ENCODE measurements around the gene C6orf47. TPM values are rescaled to one million over a fixed set of nuclear protein-coding genes. Genes with fewer than 3 reads are reported as not detected.

C6orf47 gene
- total and polyA plus RNA-seq, 10 of the 15 experiments (the other 5 are each of a cell fraction or from before 2014, with no cell fraction given): 0.16 to 20.4 (median 17.3) TPM; not detected in 1

- ATAC-seq (peak; percentile 22; the same call in 2 of the 3 replicates), FAIRE-seq (no peak), DNase-seq (ENCODE audit: low read depth, low spot score) (no peak)
- Histone ChIP-seq H3K4me2 (ENCODE audit: control insufficient read depth, insufficient read depth) (no peak overlapping the region), H3K79me2 (ENCODE audit: control insufficient read depth, insufficient read depth, low read length) (peaks cover 14% of the 10 kb centered on the region), H3K9me3 (replicated peaks; ENCODE audit: control insufficient read depth, insufficient read depth, low read length) (no peaks in the 10 kb centered on the region), H3K4me1 (ENCODE audit: control insufficient read depth, insufficient read depth, low read length) (peaks cover 9% of the 10 kb centered on the region; the same call in 1 of the 2 replicates), H3K27ac (ENCODE audit: control insufficient read depth, insufficient read depth) (no peak overlapping the region), H3K36me3 (ENCODE audit: control insufficient read depth in 2 of 2, insufficient read depth in 2 of 2, low read length in 1 of 2) (peaks cover 8 to 16% of the 10 kb centered on the region in 2 experiments), H3K4me3 (no peak overlapping the region), H3K27me3 (replicated peaks in 1 of 2; ENCODE audit: control insufficient read depth in 2 of 2, insufficient read depth in 2 of 2, low read length in 1 of 2) (no peaks in the 10 kb centered on the region), H3K9ac (ENCODE audit: control insufficient read depth, insufficient read depth, low read length) (no peak overlapping the region), H2AFZ (ENCODE audit: control insufficient read depth, low read depth, low read length) (no peak overlapping the region), H4K20me1 (ENCODE audit: control insufficient read depth, insufficient read depth) (no peaks in the 10 kb centered on the region)
- intact Hi-C loops (cut with micrococcal nuclease; ENCODE audit: unreplicated experiment) (no loop called here), in situ Hi-C loops (cut with MboI) (no loop called here)
- 16% methylated on average over 3 of the region's 3 CpGs for WGBS (ENCODE audit: insufficient coverage, insufficient replicate concordance, low lambda C conversion rate, missing lambda C conversion rate)
- ChIA-PET POLR2A (interaction anchor here (0.7 kb wide), 1 partner anchor 33 kb away, joined by 3 read pairs; no protein-coding TSS in a partner anchor), RAD21 (ENCODE audit: unreplicated experiment) (interaction anchor here (0.6 kb wide), 1 partner anchor 191 kb away, joined by 4 read pairs; no protein-coding TSS in a partner anchor), SMC1A (ENCODE audit: uncharacterized antibody, unreplicated experiment) (no interaction called here), CTCF (interaction anchor here (0.7 to 2.7 kb wide), 2 partner anchors 72 to 197 kb away, joined by 3 to 8 read pairs; no protein-coding TSS in a partner anchor)
- TSS peak; percentile 20 for BruUV-seq (replicated peaks)
- TF ChIP-seq, protein P1, sequence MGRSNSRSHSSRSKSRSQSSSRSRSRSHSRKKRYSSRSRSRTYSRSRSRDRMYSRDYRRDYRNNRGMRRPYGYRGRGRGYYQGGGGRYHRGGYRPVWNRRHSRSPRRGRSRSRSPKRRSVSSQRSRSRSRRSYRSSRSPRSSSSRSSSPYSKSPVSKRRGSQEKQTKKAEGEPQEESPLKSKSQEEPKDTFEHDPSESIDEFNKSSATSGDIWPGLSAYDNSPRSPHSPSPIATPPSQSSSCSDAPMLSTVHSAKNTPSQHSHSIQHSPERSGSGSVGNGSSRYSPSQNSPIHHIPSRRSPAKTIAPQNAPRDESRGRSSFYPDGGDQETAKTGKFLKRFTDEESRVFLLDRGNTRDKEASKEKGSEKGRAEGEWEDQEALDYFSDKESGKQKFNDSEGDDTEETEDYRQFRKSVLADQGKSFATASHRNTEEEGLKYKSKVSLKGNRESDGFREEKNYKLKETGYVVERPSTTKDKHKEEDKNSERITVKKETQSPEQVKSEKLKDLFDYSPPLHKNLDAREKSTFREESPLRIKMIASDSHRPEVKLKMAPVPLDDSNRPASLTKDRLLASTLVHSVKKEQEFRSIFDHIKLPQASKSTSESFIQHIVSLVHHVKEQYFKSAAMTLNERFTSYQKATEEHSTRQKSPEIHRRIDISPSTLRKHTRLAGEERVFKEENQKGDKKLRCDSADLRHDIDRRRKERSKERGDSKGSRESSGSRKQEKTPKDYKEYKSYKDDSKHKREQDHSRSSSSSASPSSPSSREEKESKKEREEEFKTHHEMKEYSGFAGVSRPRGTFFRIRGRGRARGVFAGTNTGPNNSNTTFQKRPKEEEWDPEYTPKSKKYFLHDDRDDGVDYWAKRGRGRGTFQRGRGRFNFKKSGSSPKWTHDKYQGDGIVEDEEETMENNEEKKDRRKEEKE (IDR thresholded peaks at IDR 0.05): no peak
- TF ChIP-seq IKZF2 (IDR thresholded peaks at IDR 0.05): no peak
- no peak for TF ChIP-seq NBN (IDR thresholded peaks at IDR 0.05)
- TF ChIP-seq MYC (IDR thresholded peaks at IDR 0.05; ENCODE audit: insufficient read depth, insufficient read length, insufficient replicate concordance, low read length, severe bottlenecking): no peak
- TF ChIP-seq CEBPB (IDR thresholded peaks at IDR 0.05; ENCODE audit: borderline replicate concordance in 1 of 2, low read depth in 2 of 2, low read length in 2 of 2): no peak
- TF ChIP-seq SP1 (IDR thresholded peaks at IDR 0.05; ENCODE audit: low read depth, low read length): no peak
- TF ChIP-seq IKZF1 (conservative IDR thresholded peaks at IDR 0.05): no peak
- TF ChIP-seq, protein P2, sequence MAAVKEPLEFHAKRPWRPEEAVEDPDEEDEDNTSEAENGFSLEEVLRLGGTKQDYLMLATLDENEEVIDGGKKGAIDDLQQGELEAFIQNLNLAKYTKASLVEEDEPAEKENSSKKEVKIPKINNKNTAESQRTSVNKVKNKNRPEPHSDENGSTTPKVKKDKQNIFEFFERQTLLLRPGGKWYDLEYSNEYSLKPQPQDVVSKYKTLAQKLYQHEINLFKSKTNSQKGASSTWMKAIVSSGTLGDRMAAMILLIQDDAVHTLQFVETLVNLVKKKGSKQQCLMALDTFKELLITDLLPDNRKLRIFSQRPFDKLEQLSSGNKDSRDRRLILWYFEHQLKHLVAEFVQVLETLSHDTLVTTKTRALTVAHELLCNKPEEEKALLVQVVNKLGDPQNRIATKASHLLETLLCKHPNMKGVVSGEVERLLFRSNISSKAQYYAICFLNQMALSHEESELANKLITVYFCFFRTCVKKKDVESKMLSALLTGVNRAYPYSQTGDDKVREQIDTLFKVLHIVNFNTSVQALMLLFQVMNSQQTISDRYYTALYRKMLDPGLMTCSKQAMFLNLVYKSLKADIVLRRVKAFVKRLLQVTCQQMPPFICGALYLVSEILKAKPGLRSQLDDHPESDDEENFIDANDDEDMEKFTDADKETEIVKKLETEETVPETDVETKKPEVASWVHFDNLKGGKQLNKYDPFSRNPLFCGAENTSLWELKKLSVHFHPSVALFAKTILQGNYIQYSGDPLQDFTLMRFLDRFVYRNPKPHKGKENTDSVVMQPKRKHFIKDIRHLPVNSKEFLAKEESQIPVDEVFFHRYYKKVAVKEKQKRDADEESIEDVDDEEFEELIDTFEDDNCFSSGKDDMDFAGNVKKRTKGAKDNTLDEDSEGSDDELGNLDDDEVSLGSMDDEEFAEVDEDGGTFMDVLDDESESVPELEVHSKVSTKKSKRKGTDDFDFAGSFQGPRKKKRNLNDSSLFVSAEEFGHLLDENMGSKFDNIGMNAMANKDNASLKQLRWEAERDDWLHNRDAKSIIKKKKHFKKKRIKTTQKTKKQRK (IDR thresholded peaks at IDR 0.05; ENCODE audit: low read depth, low read length): no peak
- no peak for TF ChIP-seq ESRRA (IDR thresholded peaks at IDR 0.05; ENCODE audit: low read length)
- TF ChIP-seq NRF1 (conservative IDR thresholded peaks at IDR 0.05; ENCODE audit: low read depth, low read length): no peak
- no peak for TF ChIP-seq ZBTB11 (CRISPR knock-in tag; IDR thresholded peaks at IDR 0.05)
- TF ChIP-seq SREBF2 (IDR thresholded peaks at IDR 0.05; ENCODE audit: low read length): no peak
- no peak for TF ChIP-seq PBX3 (IDR thresholded peaks at IDR 0.05; ENCODE audit: insufficient replicate concordance, low read depth, low read length)
These were observed 37.0 kb upstream of the C6orf47 start for GRCh38 chr6:31697555-31697954.
